Fibroblast of pulmonary artery (primary cell): ENCODE results near the gene CASKIN1.

Experiments
- DNase-seq: peaks from one replicate; pipeline ENCODE4 v3.0.0-alpha.2; 2010; ENCODE audit warnings: low read depth
- H3K4me3 ChIP-seq: replicated peaks from 2 replicates; pipeline ENCODE4 v1.5.1; 2011; ENCODE audit warnings: low read depth, mild to moderate bottlenecking, control low read depth, low read length, moderate library complexity
- CTCF ChIP-seq: IDR thresholded peaks from 2 replicates; pipeline ENCODE4 v1.5.1; 2011; ENCODE audit warnings: mild to moderate bottlenecking, control low read depth, low read length, inconsistent platforms; ENCODE audit errors: missing control alignments

The CASKIN1 gene

GRCh38 chr16:2231016-2231931 is 34.9 kb upstream of the CASKIN1 start:
- no peak overlapping the region for H3K4me3 ChIP-seq
- no peak for TF ChIP-seq CTCF
- no peak for DNase-seq

GRCh38 chr16:2230376-2230775 is 34.0 kb upstream of the CASKIN1 start:
- no peak overlapping the region for H3K4me3 ChIP-seq
- DNase-seq: no peak

GRCh38 chr16:2229632-2230250 is 33.3 kb upstream of the CASKIN1 start:
- no peak for DNase-seq
- TF ChIP-seq CTCF: no peak
- no peak overlapping the region for H3K4me3 ChIP-seq

More at GRCh38 chr16:2230376-2230775, 34.0 kb upstream of the CASKIN1 start:
- TF ChIP-seq CTCF: no peak

GRCh38 chr16:2229091-2229490 is 32.7 kb upstream of the CASKIN1 start:
- TF ChIP-seq CTCF: no peak
- H3K4me3 ChIP-seq: no peak overlapping the region
- DNase-seq: no peak

- H3K4me3 ChIP-seq: no peak overlapping the region
- DNase-seq: no peak
- TF ChIP-seq CTCF: no peak
Measured at GRCh38 chr16:2228161-2228824, 31.9 kb upstream of the CASKIN1 start.

GRCh38 chr16:2226918-2227317 is 30.5 kb upstream of the CASKIN1 start:
- DNase-seq: no peak

More at GRCh38 chr16:2226918-2227317, 30.5 kb upstream of the CASKIN1 start:
- no peak overlapping the region for H3K4me3 ChIP-seq
- TF ChIP-seq CTCF: no peak
